RWPE2 (cell line): ENCODE results near the gene HYDIN.
"Not testable (repeated sequence)": the region's sequence is repeated elsewhere in the genome, so short reads cannot be mapped to it uniquely, and the experiment has no call there.

ENCODE experiments used
- ATAC-seq: fragments of 200-7000 bp; cut with Tn5 transposase; 3 replicates; pipeline ENCODE4 v1.9.1; 2021; ENCODE audit warnings: low read depth
- DNase-seq: peaks from one replicate; pipeline ENCODE4 v3.0.0-alpha.2; 2020; ENCODE audit warnings: low spot score
- H3K27ac ChIP-seq: fragments of 450-650 bp; 2 replicates; pipeline ENCODE4 v1.5.1; 2017; ENCODE audit warnings: mild to moderate bottlenecking; ENCODE audit not compliant: poor library complexity, severe bottlenecking
- H3K27me3 ChIP-seq: fragments of 250-450 bp; sonication (Bioruptor Pico); 2 replicates; pipeline ENCODE4 v1.5.1; 2021; ENCODE audit warnings: mild to moderate bottlenecking, moderate library complexity; ENCODE audit not compliant: insufficient read depth, poor library complexity, severe bottlenecking
- H3K36me3 ChIP-seq: fragments of 250-450 bp; sonication (Bioruptor Pico); 2 replicates; pipeline ENCODE4 v1.5.1; 2020; ENCODE audit warnings: low read depth, mild to moderate bottlenecking, moderate library complexity
- H3K4me1 ChIP-seq: fragments of 250-450 bp; sonication (Bioruptor Pico); 2 replicates; pipeline ENCODE4 v1.5.1; 2021; ENCODE audit warnings: mild to moderate bottlenecking, moderate library complexity; ENCODE audit not compliant: insufficient read depth, poor library complexity, severe bottlenecking
- H3K4me3 ChIP-seq: fragments of 250-450 bp; sonication (Bioruptor Pico); 2 replicates; pipeline ENCODE4 v1.5.1; 2021; ENCODE audit warnings: mild to moderate bottlenecking, moderate library complexity; ENCODE audit not compliant: severe bottlenecking
- H3K9me3 ChIP-seq: fragments of 250-450 bp; sonication (Bioruptor Pico); 2 replicates; pipeline ENCODE4 v1.5.1; 2021; ENCODE audit warnings: mild to moderate bottlenecking, moderate library complexity; ENCODE audit not compliant: severe bottlenecking
- CTCF ChIP-seq: fragments of 450-650 bp; IDR thresholded peaks from one replicate; pipeline ENCODE4 v1.5.1; 2017; ENCODE audit warnings: mild to moderate bottlenecking, moderate library complexity; ENCODE audit not compliant: poor library complexity, severe bottlenecking

The HYDIN gene

GRCh38 chr16:70823498-70824118 lies 406.9 kb downstream of the HYDIN start:
- not testable (repeated sequence) for H3K36me3 ChIP-seq, H3K27me3 ChIP-seq, ATAC-seq, H3K4me3 ChIP-seq, DNase-seq, H3K9me3 ChIP-seq, H3K27ac ChIP-seq, H3K4me1 ChIP-seq

GRCh38 chr16:70822734-70823133 lies 407.8 kb downstream of the HYDIN start:
- H3K4me3 ChIP-seq, H3K27ac ChIP-seq, DNase-seq, H3K4me1 ChIP-seq, H3K27me3 ChIP-seq, ATAC-seq, H3K36me3 ChIP-seq, H3K9me3 ChIP-seq: not testable (repeated sequence)

GRCh38 chr16:70818088-70818487 lies 412.4 kb downstream of the HYDIN start:
- not testable (repeated sequence) for H3K4me3 ChIP-seq, DNase-seq, H3K27ac ChIP-seq, H3K4me1 ChIP-seq, H3K27me3 ChIP-seq, H3K36me3 ChIP-seq, ATAC-seq, H3K9me3 ChIP-seq

- peaks cover 17% of the 10 kb centered on the region for H3K4me1 ChIP-seq
- no peaks in the 10 kb centered on the region for H3K36me3 ChIP-seq
- H3K27me3 ChIP-seq = no peaks in the 10 kb centered on the region
- no peak overlapping the region for H3K27ac ChIP-seq
- no peak overlapping the region for H3K4me3 ChIP-seq
- TF ChIP-seq CTCF = no peak
- DNase-seq (no peak), ATAC-seq (no peak)
- H3K9me3 ChIP-seq = no peaks in the 10 kb centered on the region
These were observed 421.0 kb downstream of the HYDIN start for GRCh38 chr16:70809392-70810060.

GRCh38 chr16:70808371-70808770 lies 422.2 kb downstream of the HYDIN start:
- no peaks in the 10 kb centered on the region for H3K36me3 ChIP-seq
- peaks cover 21% of the 10 kb centered on the region for H3K4me1 ChIP-seq
- no peak overlapping the region for H3K4me3 ChIP-seq
- no peak for ATAC-seq
- no peaks in the 10 kb centered on the region for H3K27me3 ChIP-seq
- H3K27ac ChIP-seq = no peak overlapping the region
- no peak for TF ChIP-seq CTCF
- no peaks in the 10 kb centered on the region for H3K9me3 ChIP-seq
- no peak for DNase-seq

GRCh38 chr16:70805787-70806186 lies 424.7 kb downstream of the HYDIN start:
- TF ChIP-seq CTCF = no peak
- DNase-seq = no peak
- H3K4me3 ChIP-seq = no peak overlapping the region
- no peaks in the 10 kb centered on the region for H3K36me3 ChIP-seq
- no peaks in the 10 kb centered on the region for H3K27me3 ChIP-seq
- peaks cover 24% of the 10 kb centered on the region for H3K4me1 ChIP-seq
- H3K9me3 ChIP-seq = no peaks in the 10 kb centered on the region
- H3K27ac ChIP-seq = peak overlapping the region; percentile 84
- ATAC-seq = peak; percentile 70
